ENCODE measurements around the gene CYP19A1.
A peak's percentile ranks its signal among the peaks of the same experiment; 100 is the strongest.

Gene CYP19A1

DNA sequence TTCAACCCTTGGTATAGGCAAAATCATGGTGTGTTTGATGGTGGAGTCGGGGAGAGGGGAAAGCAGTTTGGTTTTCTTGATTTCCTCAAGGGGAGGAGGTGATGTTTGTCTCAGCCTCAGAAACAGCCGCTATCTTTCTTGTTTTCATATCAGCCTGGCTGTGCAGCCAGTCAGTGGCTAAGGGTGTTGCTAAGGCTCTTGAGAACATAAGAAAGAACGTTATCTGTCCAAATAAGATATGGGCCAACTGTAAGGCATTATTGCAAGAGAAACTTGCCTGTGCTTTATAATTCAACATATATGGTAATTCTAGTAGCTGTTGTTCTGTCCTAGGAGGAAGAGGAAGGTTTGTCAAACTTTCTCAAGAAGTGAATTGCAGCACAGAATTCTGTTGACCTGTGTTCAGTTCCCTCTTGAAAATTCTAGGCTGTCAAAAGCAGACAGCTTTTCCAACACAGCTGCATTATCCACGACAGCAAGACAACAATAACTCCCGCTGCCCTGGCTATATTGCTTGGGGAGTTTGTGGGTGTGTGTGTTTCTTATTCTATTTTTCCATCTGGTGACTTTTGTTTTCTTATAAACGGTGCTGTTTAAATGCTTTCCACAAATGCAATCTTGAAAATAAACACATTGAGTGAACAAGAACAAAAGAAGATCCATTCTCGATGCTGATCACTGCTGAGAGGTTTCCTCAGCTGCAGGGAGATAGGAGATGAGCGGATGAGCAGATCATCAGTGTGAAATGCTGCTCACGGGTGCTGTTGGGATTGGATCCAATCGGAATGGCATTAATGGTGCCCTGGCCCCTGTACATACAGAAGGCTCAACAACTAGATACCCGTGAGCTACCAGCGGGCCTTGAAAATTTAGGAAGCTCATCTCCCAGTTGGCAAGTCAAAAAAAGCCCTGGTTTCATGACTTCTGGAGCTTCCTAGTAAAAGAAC is 152.9 kb downstream of the CYP19A1 start:
- no peaks in the 10 kb centered on the region for H3K9me3 ChIP-seq
- H3K27me3 ChIP-seq = no peaks in the 10 kb centered on the region
- H3K4me1 ChIP-seq (ENCODE audit: control insufficient read depth in 1 of 2, insufficient read depth in 1 of 2, low read depth in 1 of 2, low read length in 1 of 2) = peaks cover 78 to 86% of the 10 kb centered on the region in 2 experiments
- no peak for TF ChIP-seq CTCF (IDR thresholded peaks at IDR 0.05)
- no peaks in the 10 kb centered on the region for H3K36me3 ChIP-seq
- peak overlapping the region; percentile 33 to 35 for H3K4me3 ChIP-seq (ENCODE audit: low read depth in 1 of 2, low read length in 1 of 2)
- peak overlapping the region; percentile 83 for H3K27ac ChIP-seq

DNA sequence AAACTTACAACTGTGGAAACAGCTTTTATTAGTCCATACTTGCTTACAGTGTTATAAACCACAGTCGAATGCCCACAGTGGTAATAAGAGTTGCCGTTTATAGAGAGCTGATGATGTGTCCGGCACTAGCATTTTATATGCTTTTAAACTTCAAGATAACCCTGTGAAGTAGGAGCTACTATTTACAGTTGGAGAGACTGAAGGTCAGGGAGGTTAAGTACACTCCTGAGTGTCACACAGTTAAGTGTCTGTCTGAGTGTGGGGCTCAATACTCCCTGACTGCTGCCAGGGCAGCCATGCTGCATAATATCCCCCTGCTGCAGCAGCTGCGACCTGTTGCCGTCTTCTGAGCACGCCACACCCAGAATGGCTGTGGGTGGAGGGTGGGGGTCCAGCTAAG is 153.8 kb downstream of the CYP19A1 start:
- no peak for TF ChIP-seq CTCF (IDR thresholded peaks at IDR 0.05)
- Histone ChIP-seq H3K27ac (peak overlapping the region; percentile 83), H3K4me1 (ENCODE audit: control insufficient read depth in 1 of 2, insufficient read depth in 1 of 2, low read depth in 1 of 2, low read length in 1 of 2) (peaks cover 70 to 78% of the 10 kb centered on the region in 2 experiments)

DNA sequence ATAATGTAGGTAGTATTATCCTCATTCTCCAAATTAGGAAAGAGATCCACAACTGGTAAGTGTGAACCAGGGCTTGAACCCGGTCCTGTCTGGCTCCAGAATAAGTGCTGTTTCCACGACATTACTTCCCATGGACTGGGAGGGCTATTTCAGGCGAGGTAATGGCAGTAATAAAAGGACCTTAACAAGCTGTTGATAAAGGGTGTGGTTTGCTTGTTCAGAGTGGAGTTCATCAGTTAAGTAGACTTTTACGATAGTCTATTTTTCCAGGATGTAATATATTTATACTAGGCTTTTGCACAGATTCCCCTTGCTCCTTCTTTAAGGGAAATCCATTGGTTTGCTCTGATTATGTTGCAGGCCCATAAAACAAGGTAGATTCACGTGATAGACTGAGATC is 155.3 kb downstream of the CYP19A1 start:
- no peak for TF ChIP-seq CTCF (IDR thresholded peaks at IDR 0.05)
- Histone ChIP-seq H3K27ac (peak overlapping the region; percentile 83), H3K36me3 (no peaks in the 10 kb centered on the region), H3K9me3 (no peaks in the 10 kb centered on the region), H3K27me3 (no peaks in the 10 kb centered on the region), H3K4me1 (ENCODE audit: control insufficient read depth in 1 of 2, insufficient read depth in 1 of 2, low read depth in 1 of 2, low read length in 1 of 2) (peaks cover 54 to 62% of the 10 kb centered on the region in 2 experiments), H3K4me3 (ENCODE audit: low read depth in 1 of 2, low read length in 1 of 2) (no peak overlapping the region)

More for the DNA sequence above, 153.8 kb downstream of the CYP19A1 start:
- Histone ChIP-seq H3K4me3 (ENCODE audit: low read depth in 1 of 2, low read length in 1 of 2) (peak overlapping the region in 1 of 2 experiments; percentile 35), H3K27me3 (no peaks in the 10 kb centered on the region), H3K9me3 (no peaks in the 10 kb centered on the region), H3K36me3 (no peaks in the 10 kb centered on the region)

GRCh38 chr15:51181905-51182304 is 156.5 kb downstream of the CYP19A1 start:
- Histone ChIP-seq H3K4me1 (ENCODE audit: control insufficient read depth in 1 of 2, insufficient read depth in 1 of 2, low read depth in 1 of 2, low read length in 1 of 2) (peaks cover 42 to 50% of the 10 kb centered on the region in 2 experiments), H3K27ac (no peak overlapping the region), H3K36me3 (no peaks in the 10 kb centered on the region), H3K9me3 (no peaks in the 10 kb centered on the region), H3K27me3 (no peaks in the 10 kb centered on the region), H3K4me3 (ENCODE audit: low read depth in 1 of 2, low read length in 1 of 2) (no peak overlapping the region)
- no peak for TF ChIP-seq CTCF (IDR thresholded peaks at IDR 0.05)

DNA sequence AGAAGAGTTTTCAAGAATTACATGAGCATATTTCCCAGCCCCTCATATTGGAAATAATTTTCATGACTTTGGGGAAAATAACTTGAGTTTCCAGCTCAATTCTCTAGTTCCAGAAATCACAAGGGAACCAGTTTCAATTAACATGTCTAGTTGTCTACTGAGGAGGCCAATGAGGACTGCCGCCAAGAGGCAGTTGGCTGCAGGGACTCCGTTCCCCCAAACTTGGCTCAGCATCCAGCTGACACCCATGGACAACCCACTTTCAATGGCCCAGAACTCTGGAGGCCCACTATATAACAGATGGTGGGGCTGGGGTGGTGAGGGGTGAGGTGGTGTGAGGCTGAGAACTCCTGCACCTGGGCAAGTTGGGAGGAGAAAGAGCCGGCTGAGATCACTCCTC is 157.2 kb downstream of the CYP19A1 start:
- H3K4me1 ChIP-seq (ENCODE audit: control insufficient read depth in 1 of 2, insufficient read depth in 1 of 2, low read depth in 1 of 2, low read length in 1 of 2) = peaks cover 36 to 43% of the 10 kb centered on the region in 2 experiments
- no peak overlapping the region for H3K4me3 ChIP-seq (ENCODE audit: low read depth in 1 of 2, low read length in 1 of 2)
- no peaks in the 10 kb centered on the region for H3K27me3 ChIP-seq
- H3K36me3 ChIP-seq = no peaks in the 10 kb centered on the region
- TF ChIP-seq CTCF (IDR thresholded peaks at IDR 0.05) = no peak
- no peak overlapping the region for H3K27ac ChIP-seq
- no peaks in the 10 kb centered on the region for H3K9me3 ChIP-seq

All from neutrophil (primary cell).